Karpas-422 (cell line): ENCODE measurements around the gene NEDD4L. TPM values are rescaled to one million over a fixed set of nuclear protein-coding genes. Genes with fewer than 3 reads are reported as not detected.

Experiments used
- DNase-seq: peaks from one replicate; pipeline ENCODE4 v3.0.0-alpha.2; 2015
- H2AFZ ChIP-seq: fragments of 200-600 bp; sonication (generic); 2 replicates; pipeline ENCODE4 v1.6.1; 2014; ENCODE audit warnings: antibody characterized with exemption, low read length, mixed read lengths
- H3K27ac ChIP-seq: fragments of 200-600 bp; sonication (generic); 2 replicates; pipeline ENCODE4 v1.5.1; 2014; ENCODE audit warnings: mild to moderate bottlenecking, low read length, moderate library complexity
- H3K27me3 ChIP-seq: fragments of 200-600 bp; sonication (generic); 2 replicates; pipeline ENCODE4 v1.6.1; 2014; ENCODE audit warnings: low read length, mixed read lengths
- H3K36me3 ChIP-seq: fragments of 200-600 bp; sonication (generic); 2 replicates; pipeline ENCODE4 v1.6.1; 2014; ENCODE audit warnings: low read length, mixed read lengths; ENCODE audit not compliant: insufficient read depth
- H3K4me1 ChIP-seq: fragments of 200-600 bp; sonication (generic); 2 replicates; pipeline ENCODE4 v1.6.1; 2014; ENCODE audit warnings: mild to moderate bottlenecking, low read length, mixed read lengths
- H3K4me2 ChIP-seq: fragments of 200-600 bp; sonication (generic); 2 replicates; pipeline ENCODE4 v1.6.1; 2014; ENCODE audit warnings: low read length, low read depth, mild to moderate bottlenecking; ENCODE audit not compliant: poor library complexity, severe bottlenecking
- H3K4me3 ChIP-seq: fragments of 200-600 bp; sonication (generic); 2 replicates; pipeline ENCODE4 v1.5.1; 2014; ENCODE audit warnings: mild to moderate bottlenecking, antibody characterized with exemption, low read length, mixed read lengths
- H3K79me2 ChIP-seq: fragments of 200-600 bp; sonication (generic); 2 replicates; pipeline ENCODE4 v1.6.1; 2014; ENCODE audit warnings: mild to moderate bottlenecking, low read length, mixed read lengths
- H3K9ac ChIP-seq: fragments of 200-600 bp; sonication (generic); 2 replicates; pipeline ENCODE4 v1.6.0; 2014; ENCODE audit warnings: low read length
- H3K9me2 ChIP-seq: fragments of 200-600 bp; sonication (generic), shearing (Covaris generic); replicated peaks from 2 replicates; pipeline ENCODE4 v1.6.0; 2014; ENCODE audit warnings: mild to moderate bottlenecking, low read length, moderate library complexity; ENCODE audit not compliant: insufficient read depth
- H3K9me3 ChIP-seq: fragments of 300-700, 200-600 bp; sonication (generic); 2 replicates; pipeline ENCODE4 v1.6.1; 2014; ENCODE audit warnings: low read length, mixed read lengths
- H4K20me1 ChIP-seq: fragments of 200-600 bp; sonication (generic); 2 replicates; pipeline ENCODE4 v1.6.1; 2014; ENCODE audit warnings: mild to moderate bottlenecking, antibody characterized with exemption, low read length, low read depth; ENCODE audit not compliant: insufficient read depth
- total RNA-seq: library from RNA; depleted of rRNA; stranded (reverse); fragments of >200 nt; shearing (Covaris generic); gene quantifications from 2 replicates; pipeline ENCODE4 v1.2.3, GENCODE V29; 2014; ENCODE audit warnings: low replicate concordance

The NEDD4L gene
- total RNA-seq, 1 experiment from 2014 or later = 17.1 TPM

GRCh38 chr18:58267493-58267892 is 223.5 kb downstream of the NEDD4L start:
- Histone ChIP-seq H3K79me2 (no peaks in the 10 kb centered on the region), H3K9ac (no peak overlapping the region), H3K4me3 (no peak overlapping the region), H3K27me3 (no peaks in the 10 kb centered on the region), H3K36me3 (no peaks in the 10 kb centered on the region), H3K4me1 (no peaks in the 10 kb centered on the region), H3K9me3 (no peaks in the 10 kb centered on the region), H3K27ac (no peak overlapping the region), H2AFZ (no peak overlapping the region), H3K4me2 (no peak overlapping the region), H3K9me2 (no peaks in the 10 kb centered on the region), H4K20me1 (peaks cover 13% of the 10 kb centered on the region)
- DNase-seq = no peak

GRCh38 chr18:58268849-58269248 is 224.8 kb downstream of the NEDD4L start:
- Histone ChIP-seq H4K20me1 (peaks cover 13% of the 10 kb centered on the region), H3K9ac (no peak overlapping the region), H3K4me1 (no peaks in the 10 kb centered on the region), H3K4me3 (no peak overlapping the region), H3K9me2 (no peaks in the 10 kb centered on the region), H3K27ac (no peak overlapping the region), H3K79me2 (no peaks in the 10 kb centered on the region), H3K9me3 (no peaks in the 10 kb centered on the region), H3K4me2 (no peak overlapping the region), H3K27me3 (no peaks in the 10 kb centered on the region), H3K36me3 (no peaks in the 10 kb centered on the region), H2AFZ (no peak overlapping the region)
- DNase-seq = no peak

GRCh38 chr18:58269931-58270330 is 225.9 kb downstream of the NEDD4L start:
- DNase-seq = no peak
- Histone ChIP-seq H3K9ac (no peak overlapping the region), H3K4me1 (no peaks in the 10 kb centered on the region), H3K4me3 (no peak overlapping the region), H3K9me3 (no peaks in the 10 kb centered on the region), H3K9me2 (no peaks in the 10 kb centered on the region), H3K79me2 (no peaks in the 10 kb centered on the region), H3K27me3 (no peaks in the 10 kb centered on the region), H3K4me2 (no peak overlapping the region), H4K20me1 (peaks cover 13% of the 10 kb centered on the region), H2AFZ (no peak overlapping the region), H3K27ac (no peak overlapping the region), H3K36me3 (no peaks in the 10 kb centered on the region)

- Histone ChIP-seq H3K9me3 (no peaks in the 10 kb centered on the region), H3K4me1 (no peaks in the 10 kb centered on the region), H3K27ac (no peak overlapping the region), H3K9me2 (no peaks in the 10 kb centered on the region), H3K4me3 (no peak overlapping the region), H2AFZ (no peak overlapping the region), H3K79me2 (no peaks in the 10 kb centered on the region), H3K9ac (no peak overlapping the region), H3K27me3 (no peaks in the 10 kb centered on the region), H3K36me3 (no peaks in the 10 kb centered on the region), H4K20me1 (peaks cover 13% of the 10 kb centered on the region), H3K4me2 (no peak overlapping the region)
- DNase-seq = no peak
Observed at GRCh38 chr18:58270396-58270795, 226.4 kb downstream of the NEDD4L start.

- H3K4me2 ChIP-seq = no peak overlapping the region
- DNase-seq = no peak
Observed at GRCh38 chr18:58271770-58272169, 227.7 kb downstream of the NEDD4L start.

GRCh38 chr18:58272209-58272608 is 228.2 kb downstream of the NEDD4L start:
- no peak overlapping the region for H3K27ac ChIP-seq
- H4K20me1 ChIP-seq = peaks cover 16% of the 10 kb centered on the region; the same call in 1 of the 2 replicates
- no peaks in the 10 kb centered on the region for H3K4me1 ChIP-seq
- H2AFZ ChIP-seq = no peak overlapping the region
- H3K9me2 ChIP-seq = no peaks in the 10 kb centered on the region
- DNase-seq = no peak
- H3K36me3 ChIP-seq = no peaks in the 10 kb centered on the region
- H3K4me3 ChIP-seq = no peak overlapping the region
- no peaks in the 10 kb centered on the region for H3K79me2 ChIP-seq
- H3K9ac ChIP-seq = no peak overlapping the region
- H3K9me3 ChIP-seq = no peaks in the 10 kb centered on the region
- H3K27me3 ChIP-seq = no peaks in the 10 kb centered on the region
- no peak overlapping the region for H3K4me2 ChIP-seq

More at GRCh38 chr18:58271770-58272169, 227.7 kb downstream of the NEDD4L start:
- Histone ChIP-seq H3K4me1 (no peaks in the 10 kb centered on the region), H3K9me3 (no peaks in the 10 kb centered on the region), H3K79me2 (no peaks in the 10 kb centered on the region), H3K9me2 (no peaks in the 10 kb centered on the region), H3K9ac (no peak overlapping the region), H2AFZ (no peak overlapping the region), H3K27ac (no peak overlapping the region), H3K36me3 (no peaks in the 10 kb centered on the region), H4K20me1 (peaks cover 14% of the 10 kb centered on the region; the same call in 1 of the 2 replicates), H3K27me3 (no peaks in the 10 kb centered on the region), H3K4me3 (no peak overlapping the region)

- H3K27me3 ChIP-seq = no peaks in the 10 kb centered on the region
- no peaks in the 10 kb centered on the region for H3K9me3 ChIP-seq
- no peak overlapping the region for H3K9ac ChIP-seq
- H3K79me2 ChIP-seq = no peaks in the 10 kb centered on the region
- no peaks in the 10 kb centered on the region for H3K9me2 ChIP-seq
- no peaks in the 10 kb centered on the region for H3K4me1 ChIP-seq
- no peak for DNase-seq
- no peak overlapping the region for H3K4me3 ChIP-seq
- no peak overlapping the region for H3K27ac ChIP-seq
- no peak overlapping the region for H2AFZ ChIP-seq
- H3K4me2 ChIP-seq = no peak overlapping the region
- H4K20me1 ChIP-seq = peaks cover 11% of the 10 kb centered on the region
- H3K36me3 ChIP-seq = no peaks in the 10 kb centered on the region
Observed at GRCh38 chr18:58272779-58273435, 228.9 kb downstream of the NEDD4L start.

GRCh38 chr18:58275176-58275575 is 231.2 kb downstream of the NEDD4L start:
- no peaks in the 10 kb centered on the region for H3K9me2 ChIP-seq
- no peak for DNase-seq

More at GRCh38 chr18:58275176-58275575, 231.2 kb downstream of the NEDD4L start:
- Histone ChIP-seq H3K4me1 (no peaks in the 10 kb centered on the region), H3K9me3 (no peaks in the 10 kb centered on the region), H3K9ac (no peak overlapping the region), H3K27ac (no peak overlapping the region), H3K27me3 (no peaks in the 10 kb centered on the region), H2AFZ (no peak overlapping the region), H4K20me1 (peaks cover 10% of the 10 kb centered on the region), H3K4me3 (no peak overlapping the region), H3K36me3 (no peaks in the 10 kb centered on the region), H3K4me2 (no peak overlapping the region), H3K79me2 (no peaks in the 10 kb centered on the region)
